Measurements from ENCODE around the gene HLA-DPB1.
"Not testable (repeated sequence)": the region's sequence is repeated elsewhere in the genome, so short reads cannot be mapped to it uniquely, and the experiment has no call there.

The HLA-DPB1 gene

GRCh38 chr6:33101121-33101737 is 25.4 kb downstream of the HLA-DPB1 start:
- not testable (repeated sequence) for DNase-seq

- no peak for DNase-seq
Observed at GRCh38 chr6:33103776-33104175, 28.0 kb downstream of the HLA-DPB1 start.

- DNase-seq: no peak
Observed at GRCh38 chr6:33104887-33105286, 29.1 kb downstream of the HLA-DPB1 start.

- DNase-seq: no peak
Observed at GRCh38 chr6:33105386-33105785, 29.6 kb downstream of the HLA-DPB1 start.

- DNase-seq: no peak
Observed at GRCh38 chr6:33105916-33106871, 30.4 kb downstream of the HLA-DPB1 start.

- DNase-seq: no peak
Observed at GRCh38 chr6:33107641-33108040, 31.9 kb downstream of the HLA-DPB1 start.

- DNase-seq: no peak
Observed at GRCh38 chr6:33108307-33108706, 32.5 kb downstream of the HLA-DPB1 start.

GRCh38 chr6:33112148-33112547 is 36.4 kb downstream of the HLA-DPB1 start:
- DNase-seq: peak in 14 of 58 donors; percentile 5 to 69 (median 15)

- DNase-seq: no peak
Observed at GRCh38 chr6:33113755-33114154, 38.0 kb downstream of the HLA-DPB1 start.

GRCh38 chr6:33114406-33114805 is 38.6 kb downstream of the HLA-DPB1 start:
- DNase-seq: no peak

- DNase-seq: no peak
Observed at GRCh38 chr6:33116417-33116816, 40.6 kb downstream of the HLA-DPB1 start.

GRCh38 chr6:33116841-33117711 is 41.3 kb downstream of the HLA-DPB1 start:
- peak in 4 of 58 donors; percentile 6 to 46 (median 31) for DNase-seq

GRCh38 chr6:33117811-33118277 is 42.1 kb downstream of the HLA-DPB1 start:
- no peak for DNase-seq

- DNase-seq: peak in 2 of 58 donors; percentile 4 to 28
Observed at GRCh38 chr6:33118525-33119123, 42.8 kb downstream of the HLA-DPB1 start.

- DNase-seq: no peak
Observed at GRCh38 chr6:33120001-33120400, 44.2 kb downstream of the HLA-DPB1 start.

- DNase-seq: no peak
Observed at GRCh38 chr6:33123181-33123580, 47.4 kb downstream of the HLA-DPB1 start.

- DNase-seq: no peak
Observed at GRCh38 chr6:33123732-33124524, 48.1 kb downstream of the HLA-DPB1 start.

GRCh38 chr6:33124525-33124901 is 48.7 kb downstream of the HLA-DPB1 start:
- DNase-seq: no peak

GRCh38 chr6:33124947-33125346 is 49.2 kb downstream of the HLA-DPB1 start:
- no peak for DNase-seq

- DNase-seq: peak in 18 of 58 donors; percentile 0 to 69 (median 14)
Observed at GRCh38 chr6:33126101-33126714, 50.4 kb downstream of the HLA-DPB1 start.
